GM19240 (cell line): Measurements from ENCODE around the gene LIPJ.

Source experiments
- DNase-seq: peaks from one replicate; pipeline ENCODE4 v3.0.0; 2011; ENCODE audit warnings: low spot score; ENCODE audit not compliant: insufficient read length

The LIPJ gene, protein sequence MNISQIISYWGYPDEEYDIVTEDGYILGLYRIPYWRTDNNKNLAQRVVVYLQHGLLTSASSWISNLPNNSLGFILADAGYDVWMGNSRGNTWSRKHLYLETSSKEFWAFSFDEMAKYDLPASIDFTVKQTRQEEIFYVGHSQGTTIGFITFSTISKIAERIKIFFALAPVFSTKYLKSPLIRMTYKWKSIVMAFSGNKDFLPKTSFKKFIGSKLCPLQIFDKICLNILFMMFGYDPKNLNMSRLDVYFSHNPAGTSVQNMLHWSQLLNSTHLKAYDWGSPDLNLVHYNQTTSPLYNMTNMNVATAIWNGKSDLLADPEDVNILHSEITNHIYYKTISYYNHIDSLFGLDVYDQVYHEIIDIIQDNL

GRCh38 chr10:88586462-88586861 is at the start of gene LIPJ:
TSS of gene LIPJ (plus strand) at chr10:88586762. CDS start at chr10:88590688, 3,926 bp downstream.
- no peak for DNase-seq

DNA sequence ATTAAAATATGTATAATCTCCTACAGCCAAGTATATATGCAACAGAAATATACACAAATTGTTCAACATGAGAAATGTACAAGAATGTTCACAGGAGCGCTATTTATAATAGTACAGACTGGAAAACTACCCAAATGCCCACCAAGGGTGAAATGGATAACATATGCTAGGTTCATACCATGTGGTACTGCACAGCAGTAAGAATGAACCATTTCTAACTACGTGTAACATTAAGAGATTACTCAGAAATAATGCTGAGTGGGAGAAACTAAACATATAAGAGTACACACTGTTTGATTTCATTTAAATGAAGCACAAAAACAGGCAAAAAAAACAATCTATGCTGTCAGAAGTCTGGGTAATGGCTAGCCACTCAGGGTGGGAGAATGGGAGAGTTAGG is 49.2 kb upstream of the LIPJ start:
- DNase-seq: no peak

GRCh38 chr10:88538048-88538447 is 48.5 kb upstream of the LIPJ start:
- no peak for DNase-seq

- no peak for DNase-seq
Measured at GRCh38 chr10:88540351-88540750, 46.2 kb upstream of the LIPJ start.

GRCh38 chr10:88541116-88541626 is 45.4 kb upstream of the LIPJ start:
- DNase-seq: no peak

DNA sequence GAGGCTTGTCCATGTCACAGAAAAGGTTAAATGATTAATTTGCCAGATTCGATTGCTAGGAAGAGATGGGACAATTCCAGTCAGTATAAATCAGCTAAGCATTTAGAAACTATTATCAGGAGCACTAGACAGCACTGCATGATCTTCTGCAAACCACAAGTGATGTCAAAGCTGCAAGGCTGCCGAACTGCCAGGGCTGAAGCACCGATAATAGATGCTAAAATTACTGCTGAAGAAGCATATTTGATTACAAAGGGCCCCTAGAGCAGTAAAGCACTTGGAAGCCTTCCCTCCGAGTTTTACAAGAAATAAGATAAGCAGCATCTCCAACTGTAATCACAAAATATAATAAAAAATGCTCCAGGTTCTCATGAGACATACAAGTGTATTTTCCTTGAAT is 44.0 kb upstream of the LIPJ start:
- DNase-seq: no peak

- DNase-seq: no peak
Measured at GRCh38 chr10:88544140-88544870, 42.3 kb upstream of the LIPJ start.

- DNase-seq: no peak
Measured at GRCh38 chr10:88545359-88545758, 41.2 kb upstream of the LIPJ start.

- no peak for DNase-seq
Measured at GRCh38 chr10:88546497-88546896, 40.1 kb upstream of the LIPJ start.

DNA sequence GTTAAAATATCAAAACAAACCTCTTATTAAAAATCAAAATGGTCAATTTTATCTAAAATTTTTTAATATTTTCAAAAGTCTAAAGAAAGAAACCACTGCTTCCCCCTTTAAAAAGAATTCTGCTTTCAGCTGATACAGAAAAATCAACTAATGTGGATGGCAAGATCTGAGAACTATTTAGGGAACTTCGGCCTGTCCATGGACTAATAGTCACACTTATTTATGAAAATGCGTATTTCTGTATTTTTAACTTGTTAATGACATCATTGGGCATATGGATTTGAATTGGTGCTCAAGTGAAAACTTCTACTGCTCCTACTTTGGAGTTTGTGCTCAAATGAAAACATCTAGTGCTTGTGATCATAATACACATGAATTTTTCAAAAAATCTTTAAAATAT is 35.3 kb upstream of the LIPJ start:
- no peak for DNase-seq

- DNase-seq: peak; percentile 11
Measured at GRCh38 chr10:88553116-88553752, 33.3 kb upstream of the LIPJ start.

DNA sequence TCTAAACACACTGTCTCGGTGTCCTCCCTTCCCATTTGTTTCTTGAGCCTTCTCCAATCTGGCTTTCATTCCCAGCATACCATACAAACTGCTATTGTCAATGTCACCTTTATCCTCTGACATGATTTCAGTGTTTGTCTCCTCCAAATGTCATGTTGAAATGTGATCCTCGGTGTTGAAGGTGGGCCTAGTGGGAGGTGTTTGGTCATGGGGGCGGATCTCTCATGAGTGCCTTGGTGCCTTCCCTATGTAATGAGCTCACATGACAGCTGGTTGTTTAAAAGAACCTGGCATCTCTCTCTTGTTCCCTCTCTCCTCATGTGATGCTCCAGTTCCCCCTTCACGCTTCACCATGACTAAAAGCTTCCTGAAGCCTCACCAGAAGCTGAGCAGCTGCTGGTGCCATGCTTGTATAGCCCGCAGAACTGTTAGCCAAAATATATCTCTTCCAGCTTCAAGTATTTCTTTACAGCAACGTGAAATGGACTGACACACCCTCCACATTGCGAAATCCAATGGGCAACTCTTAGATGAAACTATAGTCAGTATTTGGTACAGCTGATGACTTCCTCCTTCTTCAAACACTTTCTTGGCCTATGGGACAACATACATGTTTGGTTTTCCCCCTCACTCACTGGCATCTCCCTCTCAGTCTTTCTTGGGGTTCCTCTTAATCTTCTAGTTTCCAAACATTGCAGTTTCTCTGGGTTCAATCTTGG is 31.2 kb upstream of the LIPJ start:
- DNase-seq: no peak

DNA sequence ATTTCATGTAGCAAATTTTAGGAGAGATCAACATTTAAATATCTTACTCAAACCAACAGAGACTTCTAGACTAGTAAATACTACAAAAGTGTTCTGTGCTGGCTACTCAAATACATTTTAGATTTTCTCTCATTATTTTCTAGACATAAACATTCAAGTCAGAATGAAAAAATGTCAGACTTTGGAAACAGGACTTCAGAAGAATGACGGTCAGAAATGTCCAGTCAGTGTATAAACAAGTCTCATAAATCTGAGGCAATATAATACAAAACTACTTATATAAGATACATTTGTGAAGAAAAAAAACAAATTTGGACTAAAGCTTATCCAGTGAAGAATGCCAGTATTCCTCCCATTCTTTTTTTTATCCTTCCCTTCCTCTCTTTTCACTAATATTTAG is 29.3 kb upstream of the LIPJ start:
- no peak for DNase-seq

DNA sequence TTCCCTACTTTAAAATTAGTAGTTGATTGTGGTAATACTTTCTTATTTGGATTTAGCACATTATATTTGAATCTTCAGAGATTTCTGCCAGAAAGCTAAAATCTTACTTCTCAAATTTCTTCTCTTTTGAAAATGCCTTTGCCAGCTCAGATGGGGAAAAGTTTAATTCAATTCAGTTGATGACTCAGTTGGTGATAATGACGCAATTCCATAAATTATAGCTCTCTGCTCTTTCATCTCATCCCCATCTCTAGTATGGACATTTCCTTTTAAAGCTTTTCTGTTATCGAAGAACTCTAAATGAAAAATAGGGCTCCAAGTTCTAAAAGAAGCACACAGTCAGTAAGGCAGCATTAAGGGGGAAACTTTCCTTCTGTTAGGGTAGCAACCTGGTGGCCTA is 28.9 kb upstream of the LIPJ start:
- no peak for DNase-seq

DNA sequence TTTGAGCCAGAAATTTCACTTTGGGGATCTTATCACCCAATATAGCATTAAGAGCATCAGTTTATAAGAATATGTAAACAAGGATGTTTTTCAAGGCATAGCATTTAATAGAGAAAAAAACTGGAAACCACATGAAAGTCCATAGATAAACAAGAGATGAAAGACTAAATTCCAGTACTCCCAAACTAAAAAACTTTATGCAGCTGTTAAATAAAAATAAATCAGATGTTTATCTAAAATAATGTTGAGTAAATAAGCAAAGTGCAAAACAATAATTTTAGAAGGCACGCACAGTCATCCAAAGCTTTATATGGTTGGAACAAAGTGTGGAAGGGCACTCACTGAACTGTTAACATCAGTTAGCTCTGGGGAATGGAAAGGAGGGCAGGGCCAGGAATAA is 24.4 kb upstream of the LIPJ start:
- no peak for DNase-seq

GRCh38 chr10:88565072-88565471 is 21.5 kb upstream of the LIPJ start:
- DNase-seq: no peak

GRCh38 chr10:88582411-88582805 is 4.2 kb upstream of the LIPJ start:
- DNase-seq: no peak

DNA sequence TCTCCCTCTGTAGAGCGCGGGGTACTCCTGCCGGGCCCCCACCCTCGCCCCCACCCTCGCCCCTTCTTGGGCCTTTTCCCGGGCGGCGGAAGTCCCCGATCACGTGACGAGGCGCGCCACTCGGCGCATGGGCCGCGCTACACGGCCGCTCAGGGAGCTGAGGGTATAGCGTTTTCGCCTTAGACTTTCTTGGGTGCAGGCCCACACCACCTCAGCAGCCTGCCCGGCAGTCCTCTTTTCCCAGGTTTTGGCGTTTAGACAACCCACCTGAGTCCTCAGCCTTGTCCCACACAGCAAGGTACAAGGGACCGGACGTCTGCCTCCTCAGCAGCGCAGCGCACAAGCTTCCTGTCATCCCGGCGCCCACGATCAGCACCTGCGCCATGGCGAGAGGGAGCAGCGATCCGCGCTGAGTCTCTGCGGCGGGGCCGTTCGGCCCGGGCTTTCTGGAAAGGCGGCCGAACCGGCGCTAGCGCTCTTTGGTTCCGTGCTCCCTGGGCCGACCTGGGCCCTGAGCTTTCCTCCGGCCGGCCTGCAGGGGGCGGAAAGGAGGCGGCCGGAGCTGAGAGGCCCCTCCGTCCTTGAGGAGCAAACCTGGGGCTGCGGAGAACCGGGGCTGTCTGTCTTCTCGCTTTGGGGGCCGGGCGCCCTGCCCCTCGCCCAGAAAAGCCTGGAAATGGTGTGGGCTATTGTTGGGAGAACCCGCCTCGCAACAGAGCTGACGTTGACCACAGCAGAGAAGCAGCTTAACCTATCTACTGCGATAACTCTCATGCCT is 3.6 kb upstream of the LIPJ start, which contains the start of gene RNLS:
RNLS (minus strand) TSS at position 513 of the 778 bp plus-strand sequence.
- peak; percentile 23 for DNase-seq

- DNase-seq: no peak
Measured at GRCh38 chr10:88583584-88583957, 3.0 kb upstream of the LIPJ start.

DNA sequence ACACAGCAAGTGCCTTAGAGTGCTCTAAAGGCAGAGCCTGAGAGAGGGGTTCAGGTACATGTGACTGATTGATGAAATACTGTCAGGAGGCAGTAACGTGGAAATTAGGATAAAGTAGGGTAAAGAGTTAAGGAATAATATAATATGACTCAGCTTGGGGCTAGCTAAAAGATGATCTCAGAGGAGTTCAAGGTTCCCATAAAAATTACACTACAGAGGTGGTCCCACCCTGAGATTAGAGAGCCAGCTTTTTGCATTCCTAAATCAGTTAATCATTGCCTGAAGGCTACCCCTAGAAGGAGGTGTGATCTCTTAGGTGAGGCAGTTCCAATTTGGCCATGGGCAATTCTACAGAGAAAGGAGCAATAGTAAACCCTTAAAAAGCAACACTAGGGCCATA is 5.8 kb downstream of the LIPJ start:
- no peak for DNase-seq

DNA sequence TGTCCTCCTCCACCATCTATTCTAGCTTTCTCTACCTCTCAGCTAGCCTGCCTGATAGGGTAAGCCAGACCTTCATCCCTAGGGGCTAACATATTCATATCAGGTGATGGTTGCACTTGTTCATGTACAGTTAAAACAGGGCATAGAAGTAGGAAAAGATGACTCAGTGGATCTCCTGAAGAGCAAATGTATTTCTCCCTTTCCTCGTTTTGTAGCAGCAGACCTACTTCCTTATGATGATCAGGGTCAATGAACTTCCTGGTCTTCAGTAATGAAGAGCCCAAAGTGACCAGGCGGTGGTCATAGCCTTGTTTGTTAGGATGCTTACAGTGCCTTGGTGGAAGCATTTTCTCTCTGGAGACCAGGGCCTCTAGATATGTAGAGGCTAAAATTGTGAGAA is 6.3 kb downstream of the LIPJ start:
- DNase-seq: no peak
